Keratinocyte (primary cell): ENCODE data around the gene SLC25A47. TPM values are rescaled to one million over a fixed set of nuclear protein-coding genes. Genes with fewer than 3 reads are reported as not detected.
"Not testable (repeated sequence)": the region's sequence is repeated elsewhere in the genome, so short reads cannot be mapped to it uniquely, and the experiment has no call there.

Source experiments
- DNase-seq: peaks from one replicate; pipeline ENCODE4 v3.0.0-alpha.2; 2011; ENCODE audit warnings: low read depth, missing footprints, low spot score
- FAIRE-seq: peaks from 2 replicates; lab custom pipeline; 2011; peaks lifted over from hg19 to GRCh38; lab: Jason Lieb, UNC
- H2AFZ ChIP-seq: 2 replicates; pipeline ENCODE4 v1.6.0; 2012; ENCODE audit warnings: low read length, control low read depth, inconsistent platforms; ENCODE audit not compliant: control insufficient read depth
- H3K27ac ChIP-seq: 2 replicates; pipeline ENCODE4 v1.5.1; 2011; ENCODE audit warnings: low read length; ENCODE audit not compliant: control insufficient read depth, insufficient read depth
- H3K27me3 ChIP-seq: 3 replicates; pipeline ENCODE4 v1.6.0; 2011; ENCODE audit warnings: low read length; ENCODE audit not compliant: control insufficient read depth, insufficient read depth; ENCODE audit errors: extremely low read depth
- H3K36me3 ChIP-seq, 2 experiments: 2 replicates in 1 of 2; 3 replicates in 1 of 2; pipeline ENCODE4 v1.5.1; 2011; ENCODE audit warnings: low read length in 2 of 2, mild to moderate bottlenecking in 1 of 2; ENCODE audit not compliant: control insufficient read depth in 2 of 2, insufficient read depth in 2 of 2; ENCODE audit errors: extremely low read depth in 1 of 2
- H3K4me1 ChIP-seq: 3 replicates; pipeline ENCODE4 v1.5.1; 2011; ENCODE audit warnings: low read length; ENCODE audit not compliant: control insufficient read depth, insufficient read depth; ENCODE audit errors: extremely low read depth
- H3K4me2 ChIP-seq: 3 replicates; pipeline ENCODE4 v1.6.0; 2011; ENCODE audit warnings: low read depth, low read length; ENCODE audit not compliant: control insufficient read depth, insufficient read depth; ENCODE audit errors: extremely low read depth
- H3K4me3 ChIP-seq, 3 experiments: fragments of 200-600 bp in 1 of 3; sonication (generic) in 1 of 3; 2 replicates in 2 of 3; 3 replicates in 1 of 3; pipeline ENCODE4 v1.5.1; 2011 to 2016; ENCODE audit warnings: low read length in 3 of 3, mild to moderate bottlenecking in 3 of 3, control low read depth in 2 of 3, inconsistent platforms in 1 of 3, low read depth in 1 of 3, mixed read lengths in 1 of 3, mixed run types in 1 of 3, moderate library complexity in 1 of 3; ENCODE audit not compliant: control insufficient read depth in 2 of 3, insufficient read depth in 2 of 3; ENCODE audit errors: extremely low read depth in 1 of 3
- H3K79me2 ChIP-seq: 2 replicates; pipeline ENCODE4 v1.6.0; 2012; ENCODE audit warnings: low read length; ENCODE audit not compliant: control insufficient read depth, insufficient read depth
- H3K9ac ChIP-seq: 3 replicates; pipeline ENCODE4 v1.6.0; 2011; ENCODE audit warnings: low read length; ENCODE audit not compliant: control insufficient read depth, insufficient read depth; ENCODE audit errors: extremely low read depth
- H3K9me1 ChIP-seq: 3 replicates; pipeline ENCODE4 v1.6.0; 2011; ENCODE audit warnings: low read length; ENCODE audit not compliant: control insufficient read depth, insufficient read depth; ENCODE audit errors: extremely low read depth
- H3K9me3 ChIP-seq: 2 replicates; pipeline ENCODE4 v1.5.1; 2012; ENCODE audit warnings: low read depth, low read length; ENCODE audit not compliant: control insufficient read depth
- H4K20me1 ChIP-seq: 3 replicates; pipeline ENCODE4 v1.6.0; 2011; ENCODE audit warnings: low read length; ENCODE audit not compliant: control insufficient read depth, insufficient read depth; ENCODE audit errors: extremely low read depth
- CTCF ChIP-seq, 3 experiments: IDR thresholded peaks in 1 of 3; conservative IDR thresholded peaks in 1 of 3; optimal IDR thresholded peaks in 1 of 3; 2 replicates in 2 of 3; 3 replicates in 1 of 3; pipeline versions ENCODE3 to v1.5.1; 2011; ENCODE audit warnings: low read length in 3 of 3, mild to moderate bottlenecking in 3 of 3, moderate library complexity in 2 of 3, control low read depth in 1 of 3, inconsistent platforms in 1 of 3; ENCODE audit not compliant: insufficient read depth in 2 of 3; ENCODE audit errors: extremely low read depth in 1 of 3
- EZH2 ChIP-seq: IDR thresholded peaks from one replicate; pipeline ENCODE4 v1.6.1; 2012; ENCODE audit warnings: inconsistent platforms, mild to moderate bottlenecking, low read length, moderate library complexity
- dilution Hi-C: fragments of 300-500 bp; cut with MboI; formaldehyde crosslinking; loops from one replicate; pipeline ENCODE4 v1.7.0; 2020; ENCODE audit warnings: low sequenced_read_pairs; ENCODE audit not compliant: extremely low pct_ligation_motif_present
- polyA plus RNA-seq, 5 experiments: library from polyadenylated mRNA; depleted of rRNA in 3 of 5; stranded (reverse) in 3 of 5; stranded (forward) in 1 of 5; unstranded in 1 of 5; fragments of >200 nt; gene quantifications; 1 replicate in 1 of 5; 2 replicates in 3 of 5; 3 replicates in 1 of 5; pipeline versions ENCODE4 v1.2.1 to v1.2.3, GENCODE V29; 2011 to 2012; ENCODE audit warnings: missing spikeins in 2 of 5, low read depth in 1 of 5, low replicate concordance in 1 of 5

SLC25A47 gene
- polyA plus RNA-seq, 1 donor (not counting 4 experiments of a cell fraction or from before 2014, with no cell fraction given) = not detected

DNA sequence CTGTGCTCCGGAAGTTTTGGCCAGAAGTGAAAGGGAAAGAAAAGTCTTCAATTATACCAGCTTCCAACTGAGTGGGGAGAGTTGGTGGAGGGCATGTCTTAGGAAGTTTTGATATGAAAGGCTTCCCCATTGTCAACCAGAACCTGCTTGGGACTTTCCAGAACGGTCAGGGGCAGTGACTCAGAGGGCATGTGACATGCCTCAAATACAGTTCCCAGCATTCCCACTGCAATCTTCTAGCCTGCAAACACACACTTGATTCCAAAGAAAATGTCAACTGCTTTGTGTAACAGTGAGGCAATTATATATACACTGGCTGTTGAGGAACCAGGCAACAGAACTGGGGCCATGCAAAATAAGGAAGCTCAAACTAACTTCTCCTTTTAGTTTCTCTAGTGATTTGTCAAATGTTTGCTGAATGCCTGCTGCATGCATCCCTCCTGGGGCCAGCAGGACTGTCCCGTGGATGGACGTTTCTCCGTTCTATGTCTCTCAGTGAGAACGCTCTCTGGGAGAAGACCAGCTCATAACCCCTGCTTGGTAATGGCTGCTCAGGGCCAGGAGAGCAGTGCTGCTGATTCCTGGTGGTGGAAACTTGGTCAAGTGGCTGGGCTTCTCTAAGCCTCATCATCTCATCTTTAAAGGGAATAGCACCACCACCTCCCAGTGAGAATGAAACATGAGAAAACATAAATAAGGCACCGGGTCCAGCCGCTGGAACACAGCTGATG, 18.3 kb downstream of the SLC25A47 start:
- Histone ChIP-seq H3K27me3 (no peaks in the 10 kb centered on the region), H3K4me1 (peaks cover 4% of the 10 kb centered on the region), H3K9ac (no peak overlapping the region), H3K4me2 (no peak overlapping the region), H3K36me3 (peaks cover 26 to 34% of the 10 kb centered on the region in 2 experiments), H3K27ac (peak overlapping the region; percentile 67), H2AFZ (no peak overlapping the region), H3K4me3 (no peak overlapping the region), H3K9me1 (no peaks in the 10 kb centered on the region), H4K20me1 (no peaks in the 10 kb centered on the region), H3K79me2 (no peaks in the 10 kb centered on the region), H3K9me3 (no peaks in the 10 kb centered on the region)
- peak; percentile 64 for FAIRE-seq
- dilution Hi-C loops = no loop called here
- DNase-seq = peak; percentile 11
- TF ChIP-seq EZH2 (no peak), CTCF (optimal IDR thresholded peaks at IDR 0.05 in 1 of 3, IDR thresholded peaks at IDR 0.05 in 1 of 3, conservative IDR thresholded peaks at IDR 0.05 in 1 of 3; ENCODE audit: extremely low read depth in 1 of 3, insufficient read depth in 2 of 3, low read length in 3 of 3) (no peak)

DNA sequence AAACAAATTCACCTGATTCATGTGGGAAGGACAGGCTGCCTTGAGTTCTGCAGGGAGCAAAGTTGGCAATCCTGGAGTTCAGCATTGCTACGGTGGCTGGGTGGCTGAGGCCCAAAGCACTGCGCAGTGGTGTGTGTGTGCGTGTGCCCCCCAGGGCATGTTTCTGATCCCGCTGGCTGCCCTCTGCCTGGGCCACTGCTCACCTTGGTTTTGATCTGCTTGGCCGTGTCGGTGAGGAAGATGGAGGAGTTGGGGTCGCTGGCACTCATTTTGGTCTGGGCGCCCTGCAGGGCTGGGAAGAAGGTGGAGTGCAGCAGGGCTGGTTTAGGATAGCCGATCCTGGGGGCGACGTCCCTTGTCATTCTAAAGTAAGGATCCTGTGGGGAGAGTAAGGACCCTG, 19.1 kb downstream of the SLC25A47 start:
- Histone ChIP-seq H3K9me3 (no peaks in the 10 kb centered on the region), H2AFZ (no peak overlapping the region), H3K9me1 (no peaks in the 10 kb centered on the region), H3K36me3 (peaks cover 24 to 33% of the 10 kb centered on the region in 2 experiments), H3K27ac (no peak overlapping the region), H3K9ac (no peak overlapping the region), H3K4me3 (no peak overlapping the region), H3K27me3 (no peaks in the 10 kb centered on the region), H3K4me2 (no peak overlapping the region), H3K4me1 (peaks cover 4% of the 10 kb centered on the region), H4K20me1 (no peaks in the 10 kb centered on the region), H3K79me2 (no peaks in the 10 kb centered on the region)
- dilution Hi-C loops = no loop called here
- DNase-seq (no peak), FAIRE-seq (no peak)
- TF ChIP-seq CTCF (optimal IDR thresholded peaks at IDR 0.05 in 1 of 3, IDR thresholded peaks at IDR 0.05 in 1 of 3, conservative IDR thresholded peaks at IDR 0.05 in 1 of 3; ENCODE audit: extremely low read depth in 1 of 3, insufficient read depth in 2 of 3, low read length in 3 of 3) = no peak
- TF ChIP-seq EZH2 = no peak

- H3K27ac ChIP-seq, H3K4me3 ChIP-seq, H3K9me3 ChIP-seq, dilution Hi-C loops, H3K4me1 ChIP-seq, H4K20me1 ChIP-seq, DNase-seq, H3K9ac ChIP-seq, H3K9me1 ChIP-seq, H3K79me2 ChIP-seq, H3K27me3 ChIP-seq, FAIRE-seq, H2AFZ ChIP-seq, H3K4me2 ChIP-seq: not testable (repeated sequence)
- peaks cover 23 to 33% of the 10 kb centered on the region in 2 experiments for H3K36me3 ChIP-seq
These were observed 19.7 kb downstream of the SLC25A47 start for GRCh38 chr14:100342826-100343225.

GRCh38 chr14:100344657-100345056, 21.5 kb downstream of the SLC25A47 start:
- H3K79me2 ChIP-seq, DNase-seq, H2AFZ ChIP-seq, H3K4me2 ChIP-seq, H3K27me3 ChIP-seq, H3K9me3 ChIP-seq, H4K20me1 ChIP-seq, H3K4me1 ChIP-seq, H3K9ac ChIP-seq, FAIRE-seq, H3K27ac ChIP-seq, H3K9me1 ChIP-seq, dilution Hi-C loops, H3K4me3 ChIP-seq: not testable (repeated sequence)
- peaks cover 27 to 44% of the 10 kb centered on the region in 2 experiments for H3K36me3 ChIP-seq
